PFSK-1 (cell line): ENCODE results near the gene EPS8L2.

Experiments
- POLR2AphosphoS5 ChIP-seq: IDR thresholded peaks from 2 replicates; pipeline ENCODE4 v1.6.1; 2012; ENCODE audit warnings: low read depth, mild to moderate bottlenecking, control low read depth, low read length, moderate library complexity
- REST ChIP-seq, 2 experiments: IDR thresholded peaks; 2 replicates each; pipeline versions ENCODE4 v1.6.1 to v1.8.0; 2011 to 2012; ENCODE audit warnings: low read depth in 2 of 2, low read length in 2 of 2, control low read depth in 1 of 2, inconsistent platforms in 1 of 2, mild to moderate bottlenecking in 1 of 2, moderate library complexity in 1 of 2; ENCODE audit not compliant: insufficient read depth in 1 of 2
- SIN3A ChIP-seq: IDR thresholded peaks from 2 replicates; pipeline ENCODE4 v1.6.1; 2012; ENCODE audit warnings: mild to moderate bottlenecking, low read length, moderate library complexity, borderline replicate concordance; ENCODE audit not compliant: insufficient read depth
- TAF1 ChIP-seq: IDR thresholded peaks from 2 replicates; pipeline ENCODE4 v1.6.1; 2012; ENCODE audit warnings: low read length, control low read depth, borderline replicate concordance; ENCODE audit not compliant: insufficient read depth

GRCh38 chr11:765025-765801, 59.2 kb downstream of the EPS8L2 start:
- no peak for TF ChIP-seq REST (IDR thresholded peaks at IDR 0.05; ENCODE audit: insufficient read depth in 1 of 2, low read depth in 2 of 2, low read length in 2 of 2)
- TF ChIP-seq POLR2AphosphoS5: peak; percentile 81
- no peak for TF ChIP-seq TAF1
- no peak for TF ChIP-seq SIN3A
